ENCODE data around the gene NPAS2.

The NPAS2 gene

GRCh38 chr2:100898035-100898665, 78.2 kb downstream of the NPAS2 start:
- FAIRE-seq: no peak

GRCh38 chr2:100900156-100900795, 80.3 kb downstream of the NPAS2 start:
- DNase-seq (ENCODE audit: extremely low spot score, insufficient read length, low read depth): no peak
- FAIRE-seq: no peak

More at GRCh38 chr2:100898035-100898665, 78.2 kb downstream of the NPAS2 start:
- DNase-seq (ENCODE audit: extremely low spot score, insufficient read length, low read depth): no peak

GRCh38 chr2:100902817-100903405, 83.0 kb downstream of the NPAS2 start:
- DNase-seq (ENCODE audit: extremely low spot score, insufficient read length, low read depth) (no peak), FAIRE-seq (no peak)

GRCh38 chr2:100903534-100904258, 83.8 kb downstream of the NPAS2 start:
- DNase-seq (ENCODE audit: extremely low spot score, insufficient read length, low read depth) (no peak), FAIRE-seq (no peak)

GRCh38 chr2:100905132-100905805, 85.3 kb downstream of the NPAS2 start:
- FAIRE-seq (no peak), DNase-seq (ENCODE audit: extremely low spot score, insufficient read length, low read depth) (no peak)

- no peak for FAIRE-seq
- DNase-seq (ENCODE audit: extremely low spot score, insufficient read length, low read depth): no peak
Observed at GRCh38 chr2:100906131-100906530, 86.2 kb downstream of the NPAS2 start.

- DNase-seq (ENCODE audit: extremely low spot score, insufficient read length, low read depth) (no peak), FAIRE-seq (no peak)
Observed at GRCh38 chr2:100906679-100907078, 86.7 kb downstream of the NPAS2 start.

- FAIRE-seq: no peak
Observed at GRCh38 chr2:100907832-100908231, 87.9 kb downstream of the NPAS2 start.

GRCh38 chr2:100909534-100910081, 89.7 kb downstream of the NPAS2 start:
- FAIRE-seq (no peak), DNase-seq (ENCODE audit: extremely low spot score, insufficient read length, low read depth) (no peak)

More at GRCh38 chr2:100907832-100908231, 87.9 kb downstream of the NPAS2 start:
- no peak for DNase-seq (ENCODE audit: extremely low spot score, insufficient read length, low read depth)

- DNase-seq (ENCODE audit: extremely low spot score, insufficient read length, low read depth) (no peak), FAIRE-seq (no peak)
Observed at GRCh38 chr2:100910111-100910510, 90.2 kb downstream of the NPAS2 start.

- DNase-seq (ENCODE audit: extremely low spot score, insufficient read length, low read depth) (no peak), FAIRE-seq (no peak)
Observed at GRCh38 chr2:100919316-100919715, 99.4 kb downstream of the NPAS2 start.

GRCh38 chr2:100921685-100922161, 101.8 kb downstream of the NPAS2 start:
- FAIRE-seq: no peak

GRCh38 chr2:100923461-100924060, 103.6 kb downstream of the NPAS2 start:
- DNase-seq (ENCODE audit: extremely low spot score, insufficient read length, low read depth) (no peak), FAIRE-seq (no peak)

More at GRCh38 chr2:100921685-100922161, 101.8 kb downstream of the NPAS2 start:
- no peak for DNase-seq (ENCODE audit: extremely low spot score, insufficient read length, low read depth)

GRCh38 chr2:100924122-100924519, 104.2 kb downstream of the NPAS2 start:
- no peak for DNase-seq (ENCODE audit: extremely low spot score, insufficient read length, low read depth)
- FAIRE-seq: no peak

GRCh38 chr2:100924520-100925451, 104.8 kb downstream of the NPAS2 start:
- FAIRE-seq (peak; percentile 70), DNase-seq (ENCODE audit: extremely low spot score, insufficient read length, low read depth) (peak; percentile 43)

- no peak for FAIRE-seq
Observed at GRCh38 chr2:100928235-100928634, 108.3 kb downstream of the NPAS2 start.

GRCh38 chr2:100929147-100929546, 109.2 kb downstream of the NPAS2 start:
- DNase-seq (ENCODE audit: extremely low spot score, insufficient read length, low read depth): no peak
- FAIRE-seq: no peak

More at GRCh38 chr2:100928235-100928634, 108.3 kb downstream of the NPAS2 start:
- DNase-seq (ENCODE audit: extremely low spot score, insufficient read length, low read depth): no peak
